H9 (cell line): Measurements from ENCODE around the gene ANO2. TPM values are rescaled to one million over a fixed set of nuclear protein-coding genes. Genes with fewer than 3 reads are reported as not detected.

Experiments used
- DNase-seq: peaks from one replicate; pipeline ENCODE4 v3.0.0-alpha.2; 2017
- H2AFZ ChIP-seq: one replicate; pipeline ENCODE4 v1.6.1; 2013; ENCODE audit warnings: mild to moderate bottlenecking, low read length, control low read depth, moderate library complexity
- H2AK5ac ChIP-seq: 2 replicates; pipeline ENCODE4 v1.6.1; 2013; ENCODE audit warnings: low read length, control low read depth, mixed read lengths; ENCODE audit not compliant: insufficient read length
- H2BK120ac ChIP-seq: one replicate; pipeline ENCODE4 v1.6.1; 2013; ENCODE audit warnings: low read depth, mild to moderate bottlenecking, low read length, control low read depth, inconsistent platforms; ENCODE audit not compliant: poor library complexity, severe bottlenecking
- H2BK12ac ChIP-seq: 2 replicates; pipeline ENCODE4 v1.6.1; 2013; ENCODE audit warnings: low read length, control low read depth, mixed read lengths, low read depth; ENCODE audit not compliant: insufficient read length
- H2BK15ac ChIP-seq: 2 replicates; pipeline ENCODE4 v1.6.1; 2013; ENCODE audit warnings: low read depth, low read length, control low read depth
- H2BK20ac ChIP-seq: one replicate; pipeline ENCODE4 v1.6.1; 2013; ENCODE audit warnings: low read depth, mild to moderate bottlenecking, low read length, control low read depth, inconsistent platforms; ENCODE audit not compliant: poor library complexity, severe bottlenecking
- H2BK5ac ChIP-seq: 2 replicates; pipeline ENCODE4 v1.6.1; 2013; ENCODE audit warnings: low read length, control low read depth, mixed read lengths; ENCODE audit not compliant: insufficient read length
- H3K14ac ChIP-seq: 2 replicates; pipeline ENCODE4 v1.6.1; 2013; ENCODE audit warnings: low read length, control low read depth; ENCODE audit not compliant: insufficient read depth
- H3K18ac ChIP-seq: 2 replicates; pipeline ENCODE4 v1.6.1; 2013; ENCODE audit warnings: low read depth, mild to moderate bottlenecking, mixed read lengths, low read length, control low read depth; ENCODE audit not compliant: insufficient read length
- H3K23ac ChIP-seq: 2 replicates; pipeline ENCODE4 v1.6.1; 2013; ENCODE audit warnings: low read length, control low read depth, mixed read lengths, low read depth; ENCODE audit not compliant: insufficient read length
- H3K23me2 ChIP-seq: 2 replicates; pipeline ENCODE4 v1.6.1; 2013; ENCODE audit warnings: low read depth, mild to moderate bottlenecking, mixed read lengths, low read length, control low read depth; ENCODE audit not compliant: insufficient read length, poor library complexity, severe bottlenecking
- H3K27ac ChIP-seq: 2 replicates; pipeline ENCODE4 v1.5.1; 2013; ENCODE audit warnings: low read length, control low read depth, mixed read lengths, low read depth; ENCODE audit not compliant: insufficient read length
- H3K27me3 ChIP-seq: 2 replicates; pipeline ENCODE4 v1.6.1; 2013; ENCODE audit warnings: low read length, control low read depth, inconsistent platforms; ENCODE audit not compliant: insufficient read depth
- H3K4ac ChIP-seq: 2 replicates; pipeline ENCODE4 v1.6.1; 2013; ENCODE audit warnings: low read depth, mild to moderate bottlenecking, control low read depth, inconsistent platforms, low read length, moderate library complexity
- H3K4me1 ChIP-seq: 2 replicates; pipeline ENCODE4 v1.6.1; 2013; ENCODE audit warnings: low read length, control low read depth, inconsistent platforms; ENCODE audit not compliant: insufficient read depth
- H3K4me2 ChIP-seq: 2 replicates; pipeline ENCODE4 v1.6.1; 2013; ENCODE audit warnings: low read length, control low read depth, mixed read lengths; ENCODE audit not compliant: insufficient read length, insufficient read depth
- H3K56ac ChIP-seq: 2 replicates; pipeline ENCODE4 v1.6.1; 2013; ENCODE audit warnings: low read depth, mild to moderate bottlenecking, mixed read lengths, low read length, control low read depth; ENCODE audit not compliant: insufficient read length
- H3K79me1 ChIP-seq: 2 replicates; pipeline ENCODE4 v1.6.1; 2013; ENCODE audit warnings: low read depth, mild to moderate bottlenecking, moderate library complexity, low read length, control low read depth, inconsistent platforms; ENCODE audit not compliant: insufficient read depth, poor library complexity, severe bottlenecking
- H3K79me2 ChIP-seq: 2 replicates; pipeline ENCODE4 v1.6.1; 2013; ENCODE audit warnings: low read length, control low read depth, inconsistent platforms; ENCODE audit not compliant: insufficient read depth
- H3K9ac ChIP-seq: 2 replicates; pipeline ENCODE4 v1.6.1; 2013; ENCODE audit warnings: low read length, control low read depth, mixed read lengths; ENCODE audit not compliant: insufficient read length; ENCODE audit errors: extremely low read depth
- H3K9me3 ChIP-seq: one replicate; pipeline ENCODE4 v1.6.1; 2013; ENCODE audit warnings: low read depth, low read length, inconsistent platforms; ENCODE audit not compliant: control insufficient read depth
- H3T11ph ChIP-seq: one replicate; pipeline ENCODE4 v1.6.1; 2013; ENCODE audit warnings: mild to moderate bottlenecking, low read length, control low read depth, inconsistent platforms
- H4K20me1 ChIP-seq: one replicate; pipeline ENCODE4 v1.6.1; 2013; ENCODE audit not compliant: control insufficient read depth, insufficient read length, insufficient read depth
- H4K5ac ChIP-seq: 2 replicates; pipeline ENCODE4 v1.6.1; 2013; ENCODE audit warnings: low read depth, mild to moderate bottlenecking, mixed read lengths, low read length, control low read depth; ENCODE audit not compliant: insufficient read length
- H4K8ac ChIP-seq: replicated peaks from 2 replicates; pipeline ENCODE4 v1.6.1; 2013; ENCODE audit warnings: low read length, control low read depth, mixed read lengths, low read depth; ENCODE audit not compliant: insufficient read length
- H4K91ac ChIP-seq: 2 replicates; pipeline ENCODE4 v1.6.1; 2013; ENCODE audit warnings: low read depth, mild to moderate bottlenecking, moderate library complexity, mixed read lengths, low read length, control low read depth; ENCODE audit not compliant: insufficient read length
- H3K27ac Mint-ChIP-seq, 3 experiments: 2 replicates in 2 of 3; 3 replicates in 1 of 3; pipeline ENCODE4 v1.8.0; 2020 to 2021; ENCODE audit warnings: mixed read lengths in 3 of 3, mild to moderate bottlenecking in 1 of 3, moderate library complexity in 1 of 3
- H3K27me3 Mint-ChIP-seq: 2 replicates; pipeline ENCODE4 v1.8.0; 2021; ENCODE audit warnings: low read depth, mild to moderate bottlenecking, moderate library complexity, mixed read lengths
- H3K36me3 Mint-ChIP-seq, 3 experiments: 2 replicates in 2 of 3; 3 replicates in 1 of 3; pipeline ENCODE4 v1.8.0; 2020 to 2021; ENCODE audit warnings: low read depth in 3 of 3, mixed read lengths in 3 of 3; ENCODE audit not compliant: insufficient read depth in 1 of 3
- H3K4me1 Mint-ChIP-seq, 2 experiments: 2 replicates each; pipeline ENCODE4 v1.8.0; 2020; ENCODE audit warnings: mixed read lengths in 2 of 2
- H3K4me3 Mint-ChIP-seq, 2 experiments: 2 replicates in 1 of 2; 3 replicates in 1 of 2; pipeline ENCODE4 v1.8.0; 2020 to 2021; ENCODE audit warnings: mild to moderate bottlenecking in 2 of 2, mixed read lengths in 2 of 2, moderate library complexity in 1 of 2
- H3K9me3 Mint-ChIP-seq, 2 experiments: 2 replicates in 1 of 2; 3 replicates in 1 of 2; pipeline ENCODE4 v1.8.0; 2020; ENCODE audit warnings: mild to moderate bottlenecking in 2 of 2, mixed read lengths in 2 of 2, moderate library complexity in 1 of 2
- WGBS: extraction: QIAGEN DNeasy Blood & Tissue Kit; methylation state at CpG from one replicate; pipeline ENCODE4 v1.1.7; 2013; ENCODE audit warnings: missing lambda C conversion rate, low lambda C conversion rate, mixed read lengths; ENCODE audit not compliant: insufficient read length; ENCODE audit errors: extremely low coverage; 5-methylcytosine and 5-hydroxymethylcytosine counted together
- total RNA-seq: library from RNA; stranded (reverse); gene quantifications from 2 replicates; pipeline ENCODE4 v1.2.1, GENCODE V29; 2021
- TF ChIP-seq, protein P1 (sequence below): fragments of 200-600 bp; sonication (generic); conservative IDR thresholded peaks from 3 replicates; pipeline ENCODE4 v1.8.0; 2021; ENCODE audit warnings: antibody characterized with exemption, mild to moderate bottlenecking

Gene ANO2
- total RNA-seq, 1 experiment from 2014 or later = 3.8 TPM

DNA sequence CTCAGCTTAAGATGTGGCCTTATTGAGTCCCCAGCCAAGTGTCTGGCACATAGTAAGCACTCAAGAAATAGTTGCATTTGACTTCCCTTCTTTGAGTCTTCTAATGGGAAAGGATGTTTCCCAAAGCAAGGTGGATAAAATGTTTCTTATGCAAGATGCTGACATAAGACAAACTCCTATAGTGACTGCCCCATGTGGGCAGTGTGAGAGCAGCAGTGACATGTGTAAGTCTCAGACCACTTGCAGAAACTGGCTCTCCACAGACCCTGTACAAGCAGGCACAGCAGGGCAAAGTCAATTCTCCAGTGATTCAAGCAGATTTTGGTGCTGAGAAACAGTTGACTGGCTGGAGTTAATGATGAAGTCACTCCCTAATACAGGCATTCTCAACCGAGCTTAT lies 255.3 kb downstream of the ANO2 start:
- H2BK15ac ChIP-seq = no peak overlapping the region
- H3K79me1 ChIP-seq = no peaks in the 10 kb centered on the region
- no peak overlapping the region for H3T11ph ChIP-seq
- Mint-ChIP-seq H3K4me3 (no peak overlapping the region), H3K27me3 (peaks cover 7% of the 10 kb centered on the region), H3K9me3 (peaks cover 8 to 12% of the 10 kb centered on the region in 2 experiments; a peak in 4 of 5 replicates), H3K4me1 (0 out of 4 replicates have a peak, but pooled peaks cover 0 to 2% of the 10 kb centered on the region in 2 experiments), H3K27ac (no peak overlapping the region), H3K36me3 (peaks cover 0 to 4% (median 2%) of the 10 kb centered on the region in 3 experiments; a peak in 3 of 7 replicates)
- H3K4ac ChIP-seq = no peak overlapping the region
- no peak overlapping the region for H3K9ac ChIP-seq
- H4K91ac ChIP-seq = no peak overlapping the region
- H3K23me2 ChIP-seq = peaks cover 4% of the 10 kb centered on the region
- H2BK20ac ChIP-seq = no peak overlapping the region
- no peak for DNase-seq
- H2BK120ac ChIP-seq = no peak overlapping the region
- WGBS = no CpG with 5 or more reads among the region's 1 CpG
- no peak overlapping the region for H3K27ac ChIP-seq
- no peaks in the 10 kb centered on the region for H3K27me3 ChIP-seq
- H3K4me2 ChIP-seq = no peak overlapping the region
- no peak overlapping the region for H2BK5ac ChIP-seq
- H4K8ac ChIP-seq = no peak overlapping the region
- no peak overlapping the region for H3K23ac ChIP-seq
- H2AK5ac ChIP-seq = no peak overlapping the region
- no peaks in the 10 kb centered on the region for H4K20me1 ChIP-seq
- TF ChIP-seq, protein P1, sequence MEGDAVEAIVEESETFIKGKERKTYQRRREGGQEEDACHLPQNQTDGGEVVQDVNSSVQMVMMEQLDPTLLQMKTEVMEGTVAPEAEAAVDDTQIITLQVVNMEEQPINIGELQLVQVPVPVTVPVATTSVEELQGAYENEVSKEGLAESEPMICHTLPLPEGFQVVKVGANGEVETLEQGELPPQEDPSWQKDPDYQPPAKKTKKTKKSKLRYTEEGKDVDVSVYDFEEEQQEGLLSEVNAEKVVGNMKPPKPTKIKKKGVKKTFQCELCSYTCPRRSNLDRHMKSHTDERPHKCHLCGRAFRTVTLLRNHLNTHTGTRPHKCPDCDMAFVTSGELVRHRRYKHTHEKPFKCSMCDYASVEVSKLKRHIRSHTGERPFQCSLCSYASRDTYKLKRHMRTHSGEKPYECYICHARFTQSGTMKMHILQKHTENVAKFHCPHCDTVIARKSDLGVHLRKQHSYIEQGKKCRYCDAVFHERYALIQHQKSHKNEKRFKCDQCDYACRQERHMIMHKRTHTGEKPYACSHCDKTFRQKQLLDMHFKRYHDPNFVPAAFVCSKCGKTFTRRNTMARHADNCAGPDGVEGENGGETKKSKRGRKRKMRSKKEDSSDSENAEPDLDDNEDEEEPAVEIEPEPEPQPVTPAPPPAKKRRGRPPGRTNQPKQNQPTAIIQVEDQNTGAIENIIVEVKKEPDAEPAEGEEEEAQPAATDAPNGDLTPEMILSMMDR = no peak; the same call in 1 of the 3 replicates
- H3K4me1 ChIP-seq = no peaks in the 10 kb centered on the region
- H3K9me3 ChIP-seq = no peaks in the 10 kb centered on the region
- no peak overlapping the region for H2AFZ ChIP-seq
- H2BK12ac ChIP-seq = no peak overlapping the region
- no peak overlapping the region for H3K18ac ChIP-seq
- no peak overlapping the region for H4K5ac ChIP-seq
- no peaks in the 10 kb centered on the region; the same call in 1 of the 2 replicates for H3K79me2 ChIP-seq
- H3K14ac ChIP-seq = no peak overlapping the region
- no peak overlapping the region for H3K56ac ChIP-seq
